ENCODE data around the gene BHLHE23.

Gene BHLHE23

DNA sequence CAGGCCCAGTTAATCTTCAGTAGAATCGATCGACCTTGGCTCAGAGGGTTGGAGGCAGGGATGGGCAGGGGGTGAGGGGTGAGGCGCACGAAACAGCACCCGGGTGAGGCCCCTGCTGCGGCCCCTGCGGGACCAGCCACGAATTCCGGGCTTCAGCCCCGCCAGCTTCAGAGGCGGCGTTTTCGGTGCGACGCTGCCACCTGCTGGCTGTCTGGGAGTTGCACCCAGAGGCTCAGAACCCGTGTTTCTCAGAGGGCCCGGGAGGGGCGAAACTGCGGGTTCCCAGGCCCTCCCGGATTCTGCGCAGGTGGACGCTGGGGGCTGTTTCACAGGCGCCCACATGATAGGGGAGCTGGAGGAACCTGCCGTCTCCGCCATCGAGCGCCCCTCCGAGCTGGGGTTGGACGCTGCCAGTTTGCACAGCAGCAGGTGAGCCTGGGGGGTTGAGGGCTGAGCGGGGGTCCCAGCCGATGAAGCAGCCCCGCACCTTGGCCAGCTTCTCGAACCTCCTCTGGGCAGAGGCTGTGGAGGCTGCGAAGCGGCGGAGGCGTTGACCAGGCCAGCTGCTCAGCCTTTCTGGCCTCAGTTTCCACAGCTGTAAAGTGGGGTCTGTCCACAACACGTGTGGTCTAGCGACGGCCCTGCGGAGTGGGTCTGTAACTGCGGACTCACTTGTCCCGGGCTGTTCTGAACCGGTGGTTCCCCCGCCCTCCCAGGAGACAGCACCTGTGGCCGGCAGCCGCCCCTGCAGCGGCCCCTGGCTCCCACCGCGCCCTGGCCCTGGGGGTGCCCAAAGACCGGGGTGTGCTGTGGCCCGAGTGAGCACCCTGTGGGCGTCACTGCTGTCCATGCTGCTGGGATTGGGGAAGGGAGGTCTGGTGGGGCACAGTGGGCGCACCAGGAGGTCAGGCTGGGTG lies 2.5 kb upstream of the BHLHE23 start:
- peak; percentile 73 for DNase-seq (ENCODE audit: low read depth)

GRCh38 chr20:63008541-63009044 lies 1.8 kb upstream of the BHLHE23 start:
- DNase-seq (ENCODE audit: low read depth), result no peak

DNA sequence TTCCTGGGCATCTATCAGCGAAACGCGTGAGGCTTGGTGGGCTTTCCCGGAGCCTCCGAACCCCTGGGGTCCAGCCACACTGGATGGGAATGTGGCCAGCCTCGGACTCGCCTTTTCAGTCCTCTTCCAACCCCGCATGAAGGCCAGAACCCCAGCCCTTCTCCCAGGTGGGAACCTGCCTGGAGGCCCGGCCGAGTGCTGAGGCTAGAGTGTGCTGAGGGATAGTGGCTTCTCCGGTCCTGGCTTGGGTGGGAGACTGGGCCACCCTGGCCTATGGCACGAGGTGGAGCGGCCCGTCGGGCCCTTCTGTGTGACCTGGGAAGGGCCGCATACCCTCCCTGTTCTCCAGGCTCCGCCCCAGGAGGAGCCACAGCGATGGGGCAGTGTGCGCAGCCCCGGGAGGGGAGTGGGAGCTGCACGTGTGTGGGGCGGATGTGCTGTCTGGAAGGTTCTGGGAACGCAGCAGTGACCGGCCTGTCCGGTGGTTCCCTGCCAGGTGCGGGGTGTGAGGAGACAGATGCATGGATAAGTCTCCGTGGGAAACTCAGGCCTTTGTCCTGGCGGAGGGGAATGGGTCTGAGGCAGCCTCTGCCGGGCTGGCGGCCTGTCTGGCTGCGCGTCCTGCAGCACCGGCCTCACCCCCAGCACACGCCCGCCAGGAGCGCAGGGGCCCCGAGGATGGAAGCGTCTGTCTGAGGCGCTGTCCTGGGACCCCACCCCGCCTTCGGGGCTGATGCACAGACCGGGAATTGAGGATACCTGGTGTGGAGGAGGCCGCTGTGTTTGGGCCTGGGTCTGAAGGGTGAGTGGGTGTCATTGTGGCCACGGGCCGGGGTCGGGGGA lies 1.1 kb upstream of the BHLHE23 start:
- DNase-seq (ENCODE audit: low read depth), result no peak

DNA sequence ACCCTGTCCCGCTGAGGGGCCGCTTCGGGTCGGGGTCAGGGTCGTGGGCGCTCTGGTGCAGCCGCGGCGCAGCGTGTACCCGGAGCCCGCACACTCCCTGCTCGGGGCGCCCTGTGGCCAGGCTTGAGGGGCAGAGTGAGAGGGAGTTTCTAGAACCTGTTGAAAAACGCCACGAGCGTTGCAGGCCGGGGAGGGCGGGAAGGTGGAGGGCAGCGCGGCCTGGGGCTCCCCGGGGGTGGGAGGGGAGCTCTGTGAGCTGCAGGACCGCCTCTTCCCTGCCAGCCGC lies 539 bp upstream of the BHLHE23 start:
- no peak for DNase-seq (ENCODE audit: low read depth)

GRCh38 chr20:63005862-63006539 lies 763 bp downstream of the BHLHE23 start:
- DNase-seq (ENCODE audit: low read depth), result no peak

DNA sequence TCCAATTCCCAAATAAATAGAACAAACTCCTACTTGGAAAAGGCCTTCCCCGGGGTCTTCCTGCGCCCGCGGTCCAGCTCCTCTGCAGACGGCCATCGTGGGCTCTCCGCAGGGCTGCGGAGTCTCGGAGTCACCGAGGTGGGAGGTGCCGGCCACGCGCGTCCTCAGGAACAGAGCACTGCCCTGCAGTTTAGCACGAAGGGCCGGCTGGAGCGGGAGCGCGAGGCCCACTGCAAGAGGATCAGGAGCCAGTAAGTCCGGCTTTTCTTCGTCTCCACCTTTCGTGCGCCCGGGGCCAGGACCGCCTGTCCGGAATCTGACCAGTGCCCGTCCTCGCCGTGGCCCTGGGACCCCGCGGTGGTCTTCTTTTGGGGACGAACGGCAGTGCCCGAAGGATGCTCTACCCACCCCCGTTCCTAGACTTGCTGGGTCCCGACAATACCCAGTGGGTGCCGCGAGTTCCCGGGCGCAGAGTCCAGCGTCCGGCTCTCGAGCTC lies 1.4 kb downstream of the BHLHE23 start:
- DNase-seq (ENCODE audit: low read depth), result no peak

- DNase-seq (ENCODE audit: low read depth), result no peak
These were observed 2.0 kb downstream of the BHLHE23 start for GRCh38 chr20:63004607-63005364.

DNA sequence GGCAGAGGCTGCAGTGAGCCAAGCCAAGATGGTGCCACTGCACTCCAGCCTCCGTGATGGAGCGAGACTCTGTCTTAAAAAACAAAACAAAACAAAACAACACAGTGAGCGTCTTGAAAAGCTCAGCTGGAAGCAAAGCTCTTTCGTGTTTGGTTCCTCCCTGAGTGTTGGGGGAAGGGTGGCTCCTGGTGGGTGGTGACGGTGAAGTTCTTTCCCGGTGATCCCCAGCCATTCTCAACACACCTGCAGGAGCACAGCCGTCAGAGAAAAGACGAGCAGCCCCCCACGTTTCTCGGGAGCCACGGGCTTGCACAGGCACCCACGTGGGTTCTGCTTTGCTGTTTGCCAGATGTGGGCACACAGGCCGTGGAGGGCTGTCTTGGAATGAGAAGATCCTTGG lies 3.2 kb downstream of the BHLHE23 start:
- DNase-seq (ENCODE audit: low read depth), result no peak

DNA sequence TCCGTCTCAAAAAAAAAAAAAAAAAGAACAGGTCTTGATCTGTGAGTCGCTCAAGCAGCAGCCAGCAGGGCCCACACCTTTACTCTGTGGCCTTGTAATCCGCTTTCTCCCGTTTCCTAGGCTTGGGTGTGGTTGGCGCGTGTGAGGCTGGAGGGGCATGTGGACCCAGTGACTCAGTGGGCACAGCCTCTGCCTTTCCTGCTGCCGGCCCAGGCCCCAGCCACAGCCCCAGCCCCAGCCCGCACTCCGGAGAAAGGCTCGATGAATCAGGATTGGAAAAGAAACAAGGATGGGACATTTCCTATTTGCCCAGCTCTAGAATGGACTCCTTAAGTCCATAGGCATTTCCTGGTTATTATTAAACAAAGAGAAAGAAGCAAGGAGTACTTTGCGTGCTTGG lies 4.3 kb downstream of the BHLHE23 start:
- DNase-seq (ENCODE audit: low read depth), result no peak

GRCh38 chr20:63000958-63001357 lies 5.8 kb downstream of the BHLHE23 start:
- no peak for DNase-seq (ENCODE audit: low read depth)

DNA sequence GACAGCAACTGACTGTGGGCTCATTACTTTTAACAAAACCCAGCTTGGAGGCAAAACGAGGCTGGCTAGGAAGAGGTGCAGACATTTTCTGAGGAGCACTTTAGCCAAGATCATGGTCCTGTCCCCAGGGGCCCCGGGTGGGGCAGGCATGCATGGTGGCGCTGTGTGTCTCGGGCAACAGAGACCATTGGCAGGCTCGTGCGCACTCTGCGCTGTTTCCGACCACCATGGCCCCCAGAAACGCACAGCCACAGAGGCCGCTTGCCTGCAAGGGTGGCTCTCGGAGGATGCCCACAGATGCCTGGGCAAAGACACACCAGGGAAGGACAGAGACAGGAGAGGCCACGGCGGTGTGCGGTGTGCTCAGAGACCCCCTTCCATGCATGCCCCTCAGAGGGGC lies 6.7 kb downstream of the BHLHE23 start:
- no peak for DNase-seq (ENCODE audit: low read depth)

GRCh38 chr20:62999580-62999979 lies 7.2 kb downstream of the BHLHE23 start:
- DNase-seq (ENCODE audit: low read depth), result no peak

DNA sequence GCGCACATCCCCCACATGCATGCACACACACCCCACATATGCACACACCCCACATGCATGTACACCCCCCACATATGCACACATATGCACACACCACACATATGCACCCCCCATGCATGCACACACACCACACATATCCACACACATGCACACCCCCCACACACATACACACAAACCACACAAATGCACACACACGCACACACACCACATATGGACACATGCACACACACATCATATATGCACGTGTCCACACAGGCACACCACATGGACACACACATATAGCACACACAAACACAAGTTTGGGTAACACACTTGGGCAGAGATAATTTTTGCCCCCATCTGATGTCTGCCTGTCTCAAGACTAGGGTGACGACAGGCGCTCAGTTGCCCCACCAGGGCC lies 8.3 kb downstream of the BHLHE23 start:
- DNase-seq (ENCODE audit: low read depth), result no peak

GRCh38 chr20:62997417-62998035 lies 9.2 kb downstream of the BHLHE23 start:
- no peak for DNase-seq (ENCODE audit: low read depth)

- DNase-seq (ENCODE audit: low read depth), result no peak
These were observed 10.2 kb downstream of the BHLHE23 start for GRCh38 chr20:62996596-62996982.

GRCh38 chr20:62995898-62996595 lies 10.7 kb downstream of the BHLHE23 start:
- no peak for DNase-seq (ENCODE audit: low read depth)

- DNase-seq (ENCODE audit: low read depth), result no peak
These were observed 11.3 kb downstream of the BHLHE23 start for GRCh38 chr20:62995481-62995880.

GRCh38 chr20:62994869-62995281 lies 11.9 kb downstream of the BHLHE23 start:
- no peak for DNase-seq (ENCODE audit: low read depth)

- no peak for DNase-seq (ENCODE audit: low read depth)
These were observed 12.8 kb downstream of the BHLHE23 start for GRCh38 chr20:62993856-62994494.

DNA sequence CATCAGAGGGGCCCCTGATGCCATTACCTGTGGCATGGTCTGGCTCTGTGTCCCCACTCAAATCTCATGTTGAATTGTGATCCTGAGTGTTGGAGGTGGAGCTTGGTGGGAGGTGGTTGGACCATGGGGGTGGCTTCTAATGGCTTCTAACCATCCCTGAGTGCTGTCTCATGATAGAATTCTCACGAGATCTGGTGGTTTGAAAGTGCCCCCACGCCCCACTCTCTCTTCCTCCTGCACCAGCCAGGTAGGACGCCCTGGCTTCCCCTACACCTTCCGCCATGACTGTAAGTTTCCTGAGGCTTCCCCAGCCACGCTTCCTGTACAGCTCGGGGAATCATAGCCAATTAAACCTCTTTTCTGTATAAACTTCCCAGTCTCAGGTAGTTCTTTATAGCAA lies 14.9 kb downstream of the BHLHE23 start:
- DNase-seq (ENCODE audit: low read depth), result no peak

All from activated T-helper 1 cell treated with Interleukin-2 at 50 U/mL for 16 hours (primary cell).